IMR-90 (cell line): Measurements from ENCODE around the gene LTA. TPM values are rescaled to one million over a fixed set of nuclear protein-coding genes. Genes with fewer than 3 reads are reported as not detected.

Experiments used
- ATAC-seq: fragments of 200-7000 bp; cut with Tn5 transposase; 2 replicates; pipeline ENCODE4 v1.9.1; 2020; ENCODE audit warnings: low read depth, mild to moderate bottlenecking, moderate library complexity
- BruUV-seq: library from RNA; stranded (reverse); fragments of 400-500 nt; replicated peaks from 2 replicates; lab custom pipeline; 2021; lab: Mats Ljungman, UMichigan
- CTCF ChIA-PET: fragments of 300-600 bp; formaldehyde crosslinking; extraction: SDS; loops from one replicate; lab custom pipeline; 2021; ENCODE audit warnings: antibody characterized with exemption; lab: Yijun Ruan, JAX
- POLR2A ChIA-PET: fragments of 300-600 bp; sonication (Branson Sonifier 250); formaldehyde crosslinking; loops from one replicate; lab custom pipeline; 2022; ENCODE audit warnings: antibody characterized with exemption; ENCODE audit not compliant: unreplicated experiment; lab: Charles Lee
- DNase-seq: peaks from one replicate; pipeline ENCODE4 v3.0.0; 2013
- H2AFZ ChIP-seq: replicated peaks from 2 replicates; pipeline ENCODE3; 2013; ENCODE audit warnings: low read length, mild to moderate bottlenecking; ENCODE audit not compliant: poor library complexity
- H2AK5ac ChIP-seq: 2 replicates; pipeline ENCODE4 v1.6.1; 2013; ENCODE audit warnings: low read depth, low read length, inconsistent platforms
- H2AK9ac ChIP-seq: replicated peaks from 2 replicates; pipeline ENCODE3; 2013; ENCODE audit warnings: mild to moderate bottlenecking, low read depth, low read length, moderate library complexity; ENCODE audit not compliant: poor library complexity
- H2BK120ac ChIP-seq: 2 replicates; pipeline ENCODE4 v1.6.1; 2013; ENCODE audit warnings: low read depth, low read length, inconsistent platforms
- H2BK15ac ChIP-seq: 3 replicates; pipeline ENCODE4 v1.6.1; 2013; ENCODE audit warnings: low read depth, low read length, inconsistent platforms
- H2BK20ac ChIP-seq: 2 replicates; pipeline ENCODE4 v1.6.1; 2013; ENCODE audit warnings: low read depth, mild to moderate bottlenecking, inconsistent platforms, low read length, moderate library complexity
- H2BK5ac ChIP-seq: 2 replicates; pipeline ENCODE4 v1.6.1; 2013; ENCODE audit warnings: mild to moderate bottlenecking, low read depth, low read length, inconsistent platforms; ENCODE audit not compliant: poor library complexity, severe bottlenecking
- H3K14ac ChIP-seq: replicated peaks from 2 replicates; pipeline ENCODE4 v1.6.1; 2013; ENCODE audit warnings: low read depth, low read length, inconsistent platforms
- H3K18ac ChIP-seq: 2 replicates; pipeline ENCODE4 v1.6.1; 2013; ENCODE audit warnings: low read depth, low read length, control low read depth
- H3K23ac ChIP-seq: 2 replicates; pipeline ENCODE4 v1.6.1; 2013; ENCODE audit warnings: low read depth, low read length, inconsistent platforms
- H3K27ac ChIP-seq: 2 replicates; pipeline ENCODE4 v1.5.1; 2013; ENCODE audit warnings: mild to moderate bottlenecking, control low read depth, low read length; ENCODE audit not compliant: insufficient read depth
- H3K27me3 ChIP-seq: 2 replicates; pipeline ENCODE4 v1.6.1; 2013; ENCODE audit warnings: low read length; ENCODE audit not compliant: control insufficient read depth, insufficient read depth
- H3K36me3 ChIP-seq: 2 replicates; pipeline ENCODE4 v1.6.1; 2013; ENCODE audit warnings: low read length, mixed read lengths; ENCODE audit not compliant: control insufficient read depth, insufficient read depth
- H3K4ac ChIP-seq: 2 replicates; pipeline ENCODE4 v1.6.1; 2013; ENCODE audit warnings: low read depth, low read length, inconsistent platforms
- H3K4me1 ChIP-seq: 2 replicates; pipeline ENCODE4 v1.6.1; 2013; ENCODE audit warnings: low read length, mixed read lengths; ENCODE audit not compliant: control insufficient read depth, insufficient read depth
- H3K4me2 ChIP-seq: 2 replicates; pipeline ENCODE4 v1.6.1; 2013; ENCODE audit warnings: low read depth, mild to moderate bottlenecking, control low read depth, low read length, moderate library complexity
- H3K4me3 ChIP-seq: 2 replicates; pipeline ENCODE4 v1.5.1; 2013; ENCODE audit warnings: low read depth, mild to moderate bottlenecking, control low read depth, low read length, moderate library complexity; ENCODE audit not compliant: insufficient read depth
- H3K56ac ChIP-seq: 2 replicates; pipeline ENCODE4 v1.6.1; 2013; ENCODE audit warnings: low read length, inconsistent platforms; ENCODE audit not compliant: insufficient read depth; ENCODE audit errors: extremely low read depth
- H3K79me1 ChIP-seq, 2 experiments: 2 replicates each; pipeline ENCODE4 v1.6.1; 2013; ENCODE audit warnings: low read length in 2 of 2, inconsistent platforms in 1 of 2, low read depth in 1 of 2
- H3K9ac ChIP-seq: 2 replicates; pipeline ENCODE4 v1.6.1; 2013; ENCODE audit warnings: low read depth, low read length, control low read depth
- H3K9me1 ChIP-seq: 2 replicates; pipeline ENCODE4 v1.6.1; 2013; ENCODE audit warnings: low read length, inconsistent platforms; ENCODE audit not compliant: insufficient read depth
- H3K9me3 ChIP-seq: 2 replicates; pipeline ENCODE4 v1.6.1; 2013; ENCODE audit warnings: low read length; ENCODE audit not compliant: control insufficient read depth, insufficient read depth
- H4K20me1 ChIP-seq: 2 replicates; pipeline ENCODE4 v1.6.1; 2013; ENCODE audit warnings: low read length, inconsistent platforms; ENCODE audit not compliant: insufficient read depth
- H4K5ac ChIP-seq: 2 replicates; pipeline ENCODE4 v1.6.1; 2013; ENCODE audit warnings: mild to moderate bottlenecking, low read depth, low read length, control low read depth
- H4K8ac ChIP-seq, 2 experiments: 2 replicates each; pipeline ENCODE4 v1.6.1; 2013; ENCODE audit warnings: low read depth in 2 of 2, low read length in 2 of 2, control low read depth in 1 of 2, inconsistent platforms in 1 of 2
- H4K91ac ChIP-seq: 2 replicates; pipeline ENCODE4 v1.6.1; 2013; ENCODE audit warnings: low read depth, low read length, inconsistent platforms; ENCODE audit not compliant: insufficient read depth
- BHLHE40 ChIP-seq: fragments of 150-350 bp; IDR thresholded peaks from 2 replicates; pipeline ENCODE4 v1.6.1; 2016; ENCODE audit warnings: mild to moderate bottlenecking, low read depth, low read length
- CTCF ChIP-seq: conservative IDR thresholded peaks from 2 replicates; pipeline ENCODE4 v1.5.1; 2012; ENCODE audit warnings: mild to moderate bottlenecking, low read depth, low read length, improper control_type of control experiment
- FOS ChIP-seq: fragments of 150-350 bp; IDR thresholded peaks from 2 replicates; pipeline ENCODE4 v1.6.1; 2016; ENCODE audit warnings: low read depth, low read length
- MAFK ChIP-seq: IDR thresholded peaks from 2 replicates; pipeline ENCODE4 v1.6.1; 2012; ENCODE audit warnings: low read depth, low read length, improper control_type of control experiment
- MAZ ChIP-seq: IDR thresholded peaks from 2 replicates; pipeline ENCODE4 v1.6.1; 2012; ENCODE audit warnings: low read depth, mild to moderate bottlenecking, low read length, improper control_type of control experiment, moderate library complexity, borderline replicate concordance
- MXI1 ChIP-seq: IDR thresholded peaks from 2 replicates; pipeline ENCODE4 v1.6.1; 2012; ENCODE audit warnings: low read depth, mild to moderate bottlenecking, low read length, moderate library complexity, borderline replicate concordance
- NFE2L2 ChIP-seq: fragments of 150-350 bp; IDR thresholded peaks from 2 replicates; pipeline ENCODE4 v1.6.1; 2016; ENCODE audit warnings: low read depth, mild to moderate bottlenecking, low read length
- POLR2A ChIP-seq: IDR thresholded peaks from 2 replicates; pipeline ENCODE4 v1.6.1; 2012; ENCODE audit warnings: mild to moderate bottlenecking, low read depth, low read length
- RCOR1 ChIP-seq: IDR thresholded peaks from 2 replicates; pipeline ENCODE4 v1.6.1; 2012; ENCODE audit warnings: mild to moderate bottlenecking, low read length, improper control_type of control experiment; ENCODE audit not compliant: insufficient replicate concordance
- RFX5 ChIP-seq: IDR thresholded peaks from 2 replicates; pipeline ENCODE4 v1.8.0; 2012; ENCODE audit warnings: low read depth, mild to moderate bottlenecking, low read length, moderate library complexity
- SMC3 ChIP-seq: fragments of 150-350 bp; IDR thresholded peaks from 2 replicates; pipeline ENCODE4 v1.6.1; 2016; ENCODE audit warnings: low read depth, mild to moderate bottlenecking, antibody characterized with exemption, low read length, moderate library complexity
- USF2 ChIP-seq: fragments of 150-350 bp; IDR thresholded peaks from 2 replicates; pipeline ENCODE4 v1.6.1; 2017; ENCODE audit warnings: mild to moderate bottlenecking, antibody characterized with exemption, low read length, low read depth
- WGBS, 2 experiments: methylation state at CpG; one replicate each; pipeline versions ENCODE4 v1.1.5 to v1.1.7; 2013; ENCODE audit warnings: missing lambda C conversion rate in 2 of 2; ENCODE audit not compliant: insufficient read length in 1 of 2; ENCODE audit errors: extremely low coverage in 2 of 2; 5-methylcytosine and 5-hydroxymethylcytosine counted together
- dilution Hi-C: fragments of 300-500 bp; cut with HindIII; formaldehyde crosslinking; loops from one replicate; pipeline ENCODE4 v1.14.3; 2018; ENCODE audit warnings: low sequenced_read_pairs; ENCODE audit not compliant: unreplicated experiment
- in situ Hi-C: fragments of 300-500 bp; cut with MboI; formaldehyde crosslinking; loops from 3 replicates; pipeline ENCODE4 v1.14.3; 2019; ENCODE audit warnings: low sequenced_read_pairs, inconsistent platforms, mixed read lengths
- intact Hi-C: fragments of 100-400 bp; cut with micrococcal nuclease; formaldehyde crosslinking; loops from 2 replicates; pipeline ENCODE4 v1.10.0; 2022
- polyA plus RNA-seq, 3 experiments: library from polyadenylated mRNA; depleted of rRNA; stranded (reverse); fragments of >200 nt; gene quantifications; 2 replicates each; pipeline ENCODE4 v1.2.3, GENCODE V29; 2012; ENCODE audit warnings: low replicate concordance in 1 of 3
- total RNA-seq: library from RNA; depleted of rRNA; stranded (reverse); fragments of >200 nt; gene quantifications from 2 replicates; pipeline ENCODE4 v1.2.3, GENCODE V29; 2012

The LTA gene
- total and polyA plus RNA-seq, 2 of the 4 experiments (the other 2 are of a cell fraction): not detected

GRCh38 chr6:31535538-31536324 lies 36.4 kb upstream of the LTA start:
- H3K18ac ChIP-seq: no peak overlapping the region
- H3K56ac ChIP-seq: no peak overlapping the region
- dilution Hi-C loops: no loop called here
- no TSS peak for BruUV-seq
- H3K4me1 ChIP-seq: peaks cover 10% of the 10 kb centered on the region
- H3K14ac ChIP-seq: no peak overlapping the region
- H2BK15ac ChIP-seq: no peak overlapping the region
- H3K4me3 ChIP-seq: no peak overlapping the region
- no peak overlapping the region for H2AK5ac ChIP-seq
- no peak for DNase-seq
- H2BK20ac ChIP-seq: no peak overlapping the region
- ChIA-PET CTCF (no interaction called here), POLR2A (interaction anchor here (0.6 kb wide), 1 partner anchor 557 kb away, joined by 3 read pairs; no protein-coding TSS in a partner anchor)
- TF ChIP-seq USF2 (no peak), POLR2A (no peak), MXI1 (no peak), RFX5 (no peak), SMC3 (no peak), MAZ (no peak), BHLHE40 (no peak), MAFK (no peak), FOS (no peak), NFE2L2 (no peak), RCOR1 (no peak), CTCF (no peak)
- no peak overlapping the region for H3K4ac ChIP-seq
- no peak overlapping the region for H3K9ac ChIP-seq
- ATAC-seq: no peak
- no peak overlapping the region for H2AK9ac ChIP-seq
- H4K91ac ChIP-seq: no peak overlapping the region
- H3K27ac ChIP-seq: no peak overlapping the region
- H3K36me3 ChIP-seq: peaks cover 78% of the 10 kb centered on the region
- peaks cover 90% of the 10 kb centered on the region for H4K20me1 ChIP-seq
- no CpG with 5 or more reads among the region's 2 CpGs for WGBS, 2 experiments
- no peak overlapping the region for H4K5ac ChIP-seq
- no peak overlapping the region for H3K4me2 ChIP-seq
- no peaks in the 10 kb centered on the region for H3K9me3 ChIP-seq
- H3K79me1 ChIP-seq: peaks cover 41 to 81% of the 10 kb centered on the region in 2 experiments
- no peaks in the 10 kb centered on the region for H3K27me3 ChIP-seq
- in situ Hi-C loops: no loop called here
- H3K23ac ChIP-seq: no peak overlapping the region
- H4K8ac ChIP-seq: no peak overlapping the region
- 0 out of 2 replicates have a peak, but pooled peaks cover 8% of the 10 kb centered on the region for H3K9me1 ChIP-seq
- H2AFZ ChIP-seq: no peak overlapping the region
- no peak overlapping the region for H2BK5ac ChIP-seq
- intact Hi-C loops: no loop called here
- H2BK120ac ChIP-seq: no peak overlapping the region
